Measurements from ENCODE around the gene PTH. TPM values are rescaled to one million over a fixed set of nuclear protein-coding genes. Genes with fewer than 3 reads are reported as not detected.

Gene PTH
- total RNA-seq, 1 experiment from 2014 or later, result not detected

DNA sequence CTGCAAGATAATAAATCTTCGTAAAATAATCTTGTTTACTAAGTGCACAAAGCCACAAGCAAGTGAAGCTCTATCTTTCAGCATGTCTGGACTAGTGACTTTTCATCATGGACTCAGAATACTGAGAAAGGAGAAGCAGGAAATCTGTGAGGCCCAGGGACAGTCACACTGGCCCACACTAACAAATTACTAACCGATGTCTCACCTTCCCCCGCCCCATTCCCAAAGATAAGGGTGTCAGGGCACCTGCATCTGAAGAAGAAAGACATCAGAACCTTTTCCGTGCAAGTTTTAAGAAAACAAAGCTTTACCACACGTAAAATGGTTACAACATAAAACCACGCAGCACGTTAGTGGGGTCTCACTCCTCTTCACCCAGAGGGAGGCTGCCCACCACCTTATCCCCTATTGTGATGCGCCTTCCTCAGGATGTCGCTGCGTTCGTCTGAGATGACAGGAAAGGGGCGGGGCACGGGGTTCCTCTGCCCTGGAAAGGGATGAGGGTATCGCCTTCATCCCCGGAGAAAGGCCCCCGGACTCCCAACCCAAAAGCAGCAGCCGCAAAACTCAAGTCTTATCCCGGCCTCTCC is 33.4 kb downstream of the PTH start (continued):
- no peak for TF ChIP-seq RAD21 (IDR thresholded peaks at IDR 0.05; ENCODE audit: low read depth)
- TF ChIP-seq SP1 (IDR thresholded peaks at IDR 0.05; ENCODE audit: low read depth), result peak; percentile 17; the same call in 1 of the 2 replicates
- peak; percentile 43 for TF ChIP-seq MAX (IDR thresholded peaks at IDR 0.05)
- TF ChIP-seq FOSL1 (IDR thresholded peaks at IDR 0.05; ENCODE audit: low read depth), result peak; percentile 61
- no peak for TF ChIP-seq POLR2A (IDR thresholded peaks at IDR 0.05; ENCODE audit: borderline replicate concordance, extremely low read depth, insufficient read depth, insufficient read length)

- peaks cover 35% of the 10 kb centered on the region for H3K79me2 ChIP-seq (ENCODE audit: insufficient read depth, low read length)
- no peak overlapping the region for H2AFZ ChIP-seq (ENCODE audit: low read depth, low read length, poor library complexity, severe bottlenecking)
- ATAC-seq (no peak), DNase-seq (ENCODE audit: low read depth, low spot score) (no peak)
- H3K4me2 ChIP-seq (ENCODE audit: low read length), result peak overlapping the region; percentile 70
- intact Hi-C loops (cut with micrococcal nuclease), result no loop called here
- no peaks in the 10 kb centered on the region for H3K27me3 ChIP-seq (ENCODE audit: insufficient read depth, low read length)
- H3K4me1 ChIP-seq (ENCODE audit: control insufficient read depth in 1 of 2, insufficient read depth in 2 of 2, low read length in 2 of 2), result peaks cover 10 to 21% of the 10 kb centered on the region in 2 experiments
- H3K27ac ChIP-seq (ENCODE audit: low read depth, low read length), result no peak overlapping the region
- BruUV-seq (replicated peaks), result no TSS peak
- TF ChIP-seq, protein P1, sequence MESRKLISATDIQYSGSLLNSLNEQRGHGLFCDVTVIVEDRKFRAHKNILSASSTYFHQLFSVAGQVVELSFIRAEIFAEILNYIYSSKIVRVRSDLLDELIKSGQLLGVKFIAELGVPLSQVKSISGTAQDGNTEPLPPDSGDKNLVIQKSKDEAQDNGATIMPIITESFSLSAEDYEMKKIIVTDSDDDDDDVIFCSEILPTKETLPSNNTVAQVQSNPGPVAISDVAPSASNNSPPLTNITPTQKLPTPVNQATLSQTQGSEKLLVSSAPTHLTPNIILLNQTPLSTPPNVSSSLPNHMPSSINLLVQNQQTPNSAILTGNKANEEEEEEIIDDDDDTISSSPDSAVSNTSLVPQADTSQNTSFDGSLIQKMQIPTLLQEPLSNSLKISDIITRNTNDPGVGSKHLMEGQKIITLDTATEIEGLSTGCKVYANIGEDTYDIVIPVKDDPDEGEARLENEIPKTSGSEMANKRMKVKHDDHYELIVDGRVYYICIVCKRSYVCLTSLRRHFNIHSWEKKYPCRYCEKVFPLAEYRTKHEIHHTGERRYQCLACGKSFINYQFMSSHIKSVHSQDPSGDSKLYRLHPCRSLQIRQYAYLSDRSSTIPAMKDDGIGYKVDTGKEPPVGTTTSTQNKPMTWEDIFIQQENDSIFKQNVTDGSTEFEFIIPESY (IDR thresholded peaks at IDR 0.05; ENCODE audit: extremely low read depth, insufficient replicate concordance, low read length), result no peak
- TF ChIP-seq ZFX (IDR thresholded peaks at IDR 0.05), result no peak
- no peak for TF ChIP-seq ATF3 (IDR thresholded peaks at IDR 0.05)
- TF ChIP-seq JUND (IDR thresholded peaks at IDR 0.05), result no peak
- no peak for TF ChIP-seq POLR2AphosphoS5 (IDR thresholded peaks at IDR 0.05; ENCODE audit: low read depth, low read length)
- H3K9ac ChIP-seq (ENCODE audit: low read length), result peak overlapping the region; percentile 69
- no peaks in the 10 kb centered on the region for H3K36me3 ChIP-seq (ENCODE audit: control insufficient read depth in 1 of 2, insufficient read depth in 2 of 2, low read length in 2 of 2)
- no peaks in the 10 kb centered on the region for H3K9me2 ChIP-seq (ENCODE audit: insufficient read depth)
- no peaks in the 10 kb centered on the region for H3K9me3 ChIP-seq (ENCODE audit: control insufficient read depth in 1 of 2, insufficient read depth in 1 of 2, low read depth in 1 of 2, low read length in 2 of 2)
- no peaks in the 10 kb centered on the region for H4K20me1 ChIP-seq (ENCODE audit: insufficient read depth)
- H3K4me3 ChIP-seq (replicated peaks in 1 of 2; ENCODE audit: low read depth in 1 of 2, low read length in 2 of 2), result no peak overlapping the region
- ChIA-PET POLR2A (no interaction called here), RAD21 (ENCODE audit: low non-redundant PET in 1 of 2, low total read pairs in 2 of 2, uncharacterized antibody in 2 of 2, unreplicated experiment in 2 of 2) (no interaction called here), CTCF (no interaction called here)
Observed at GRCh38 chr11:13461291-13461690, 34.5 kb downstream of the PTH start.

All from HCT116 (cell line).